ENCODE measurements around the gene MOB2. TPM values are rescaled to one million over a fixed set of nuclear protein-coding genes. Genes with fewer than 3 reads are reported as not detected.

Gene MOB2
- total RNA-seq, 1 experiment from 2014 or later: 22.7 TPM

- no peak for TF ChIP-seq CTCF (conservative IDR thresholded peaks at IDR 0.05)
- Histone ChIP-seq H3K4me2 (ENCODE audit: insufficient read depth, insufficient read length, low read length) (no peak overlapping the region), H3T11ph (ENCODE audit: low read length) (no peak overlapping the region), H3K9ac (ENCODE audit: extremely low read depth, insufficient read length, low read length) (no peak overlapping the region), H3K79me1 (ENCODE audit: insufficient read depth, low read depth, low read length, poor library complexity, severe bottlenecking) (no peaks in the 10 kb centered on the region), H3K23ac (ENCODE audit: insufficient read length, low read depth, low read length) (no peak overlapping the region), H3K27ac (ENCODE audit: insufficient read length, low read depth, low read length) (no peak overlapping the region), H2BK15ac (ENCODE audit: low read depth, low read length) (no peak overlapping the region), H3K14ac (ENCODE audit: insufficient read depth, low read length) (no peak overlapping the region), H3K56ac (ENCODE audit: insufficient read length, low read depth, low read length) (no peak overlapping the region), H3K27me3 (ENCODE audit: insufficient read depth, low read length) (no peaks in the 10 kb centered on the region), H2AK5ac (ENCODE audit: insufficient read length, low read length) (no peak overlapping the region), H2BK12ac (ENCODE audit: insufficient read length, low read depth, low read length) (no peak overlapping the region), H3K18ac (ENCODE audit: insufficient read length, low read depth, low read length) (no peak overlapping the region), H2AFZ (ENCODE audit: low read length) (no peak overlapping the region), H2BK20ac (ENCODE audit: low read depth, low read length, poor library complexity, severe bottlenecking) (no peak overlapping the region), H4K8ac (replicated peaks; ENCODE audit: insufficient read length, low read depth, low read length) (no peak overlapping the region), H3K79me2 (ENCODE audit: insufficient read depth, low read length) (no peaks in the 10 kb centered on the region), H3K4ac (ENCODE audit: low read depth, low read length) (no peak overlapping the region), H3K23me2 (ENCODE audit: insufficient read length, low read depth, low read length, poor library complexity, severe bottlenecking) (no peaks in the 10 kb centered on the region), H3K4me1 (ENCODE audit: insufficient read depth, low read length) (no peaks in the 10 kb centered on the region), H4K5ac (ENCODE audit: insufficient read length, low read depth, low read length) (no peak overlapping the region), H2BK5ac (ENCODE audit: insufficient read length, low read length) (no peak overlapping the region), H4K20me1 (ENCODE audit: control insufficient read depth, insufficient read depth, insufficient read length) (peaks cover 4% of the 10 kb centered on the region), H4K91ac (ENCODE audit: insufficient read length, low read depth, low read length) (no peak overlapping the region), H3K9me3 (ENCODE audit: control insufficient read depth, low read depth, low read length) (no peaks in the 10 kb centered on the region), H2BK120ac (ENCODE audit: low read depth, low read length, poor library complexity, severe bottlenecking) (no peak overlapping the region)
- H3K36me3 Mint-ChIP-seq (ENCODE audit: insufficient read depth in 1 of 3, low read depth in 3 of 3): peaks cover 0 to 8% (median 6%) of the 10 kb centered on the region in 3 experiments; a peak in 3 of 7 replicates
- H3K9me3 Mint-ChIP-seq: no peaks in the 10 kb centered on the region
- DNase-seq: no peak
- H3K4me1 Mint-ChIP-seq: 0 out of 4 replicates have a peak, but pooled peaks cover 0 to 4% of the 10 kb centered on the region in 2 experiments
- no peak overlapping the region for H3K4me3 Mint-ChIP-seq
- no peaks in the 10 kb centered on the region for H3K27me3 Mint-ChIP-seq (ENCODE audit: low read depth)
- no CpG with 5 or more reads among the region's 31 CpGs for WGBS (ENCODE audit: extremely low coverage, insufficient read length, low lambda C conversion rate)
- H3K27ac Mint-ChIP-seq: no peak overlapping the region
These were observed 36.9 kb downstream of the MOB2 start for GRCh38 chr11:1449490-1450243.
